Muscle of leg (tissue), 16 donors: ENCODE results near the gene FOXP4. TPM values are rescaled to one million over a fixed set of nuclear protein-coding genes. Genes with fewer than 3 reads are reported as not detected.

Experiments
- DNase-seq: peaks from one replicate; pipeline ENCODE4 v3.0.0; 2013
- H3K27ac ChIP-seq: one replicate; pipeline ENCODE4 v1.5.1; 2013; ENCODE audit warnings: mild to moderate bottlenecking, low read length, control low read depth
- H3K27me3 ChIP-seq: one replicate; pipeline ENCODE4 v1.6.1; 2013; ENCODE audit warnings: low read length; ENCODE audit not compliant: control insufficient read depth, insufficient read depth
- H3K36me3 ChIP-seq: one replicate; pipeline ENCODE4 v1.6.1; 2013; ENCODE audit warnings: low read length; ENCODE audit not compliant: control insufficient read depth, insufficient read depth
- H3K4me1 ChIP-seq: one replicate; pipeline ENCODE4 v1.6.1; 2013; ENCODE audit warnings: low read length; ENCODE audit not compliant: control insufficient read depth, insufficient read depth
- H3K4me3 ChIP-seq: one replicate; pipeline ENCODE4 v1.5.1; 2013; ENCODE audit warnings: low read length, control low read depth
- H3K9me3 ChIP-seq: replicated peaks from 2 replicates; pipeline ENCODE4 v1.6.1; 2013; ENCODE audit warnings: low read depth, low read length; ENCODE audit not compliant: control insufficient read depth
- WGBS: methylation state at CpG from one replicate; pipeline ENCODE4 v1.1.5; 2013; ENCODE audit warnings: missing lambda C conversion rate; ENCODE audit not compliant: insufficient coverage; 5-methylcytosine and 5-hydroxymethylcytosine counted together
- long read RNA-seq, 11 donors: transcript quantifications; one replicate each; lab custom pipeline, GENCODE V29; 2026
- polyA plus RNA-seq, 8 donors: library from polyadenylated mRNA; unstranded; fragments of 120-200 nt; gene quantifications; one replicate each; pipeline versions ENCODE4 v1.2.1 to v1.2.3, GENCODE V29; 2013; ENCODE audit warnings: inconsistent platforms in 1 of 8, low replicate concordance in 1 of 8; ENCODE audit not compliant: insufficient read length in 8 of 8, insufficient read depth in 1 of 8
- total RNA-seq: library from RNA; stranded (reverse); fragments of 120-200 nt; gene quantifications from one replicate; pipeline ENCODE4 v1.2.4, GENCODE V29; 2013

FOXP4 gene
- 3.0 TPM for total RNA-seq
- 10 to 100 TPM; 11.3 to 25.7 (median 14.7) TPM for polyA plus RNA-seq
- long read RNA-seq, donor 1, partial matches to known transcripts, result 0 of 2 reads
- long read RNA-seq, donor 1, other reads (novel, unspliced or antisense), result 0 of 2 reads
- long read RNA-seq, donor 2, result 0 reads
- long read RNA-seq, donor 3, result 0 reads
- long read RNA-seq, donor 4, full-length matches to known transcripts, result 1 of 1 reads
- long read RNA-seq, donor 4, partial matches to known transcripts, result 0 of 1 reads
- long read RNA-seq, donor 4, other reads (novel, unspliced or antisense), result 0 of 1 reads
- long read RNA-seq, donor 5, partial matches to known transcripts, result 0 of 1 reads
- long read RNA-seq, donor 5, other reads (novel, unspliced or antisense), result 0 of 1 reads
- long read RNA-seq, donor 6, full-length matches to known transcripts, result 4 of 4 reads
- long read RNA-seq, donor 6, partial matches to known transcripts, result 0 of 4 reads
- long read RNA-seq, donor 6, other reads (novel, unspliced or antisense), result 0 of 4 reads
- long read RNA-seq, donor 7, result 0 reads
- long read RNA-seq, donor 8, partial matches to known transcripts, result 13 of 13 reads
- long read RNA-seq, donor 8, other reads (novel, unspliced or antisense), result 0 of 13 reads
- long read RNA-seq, donor 9, result 0 reads
- long read RNA-seq, donor 10, result 0 reads
- long read RNA-seq, donor 11, result 0 reads

DNA sequence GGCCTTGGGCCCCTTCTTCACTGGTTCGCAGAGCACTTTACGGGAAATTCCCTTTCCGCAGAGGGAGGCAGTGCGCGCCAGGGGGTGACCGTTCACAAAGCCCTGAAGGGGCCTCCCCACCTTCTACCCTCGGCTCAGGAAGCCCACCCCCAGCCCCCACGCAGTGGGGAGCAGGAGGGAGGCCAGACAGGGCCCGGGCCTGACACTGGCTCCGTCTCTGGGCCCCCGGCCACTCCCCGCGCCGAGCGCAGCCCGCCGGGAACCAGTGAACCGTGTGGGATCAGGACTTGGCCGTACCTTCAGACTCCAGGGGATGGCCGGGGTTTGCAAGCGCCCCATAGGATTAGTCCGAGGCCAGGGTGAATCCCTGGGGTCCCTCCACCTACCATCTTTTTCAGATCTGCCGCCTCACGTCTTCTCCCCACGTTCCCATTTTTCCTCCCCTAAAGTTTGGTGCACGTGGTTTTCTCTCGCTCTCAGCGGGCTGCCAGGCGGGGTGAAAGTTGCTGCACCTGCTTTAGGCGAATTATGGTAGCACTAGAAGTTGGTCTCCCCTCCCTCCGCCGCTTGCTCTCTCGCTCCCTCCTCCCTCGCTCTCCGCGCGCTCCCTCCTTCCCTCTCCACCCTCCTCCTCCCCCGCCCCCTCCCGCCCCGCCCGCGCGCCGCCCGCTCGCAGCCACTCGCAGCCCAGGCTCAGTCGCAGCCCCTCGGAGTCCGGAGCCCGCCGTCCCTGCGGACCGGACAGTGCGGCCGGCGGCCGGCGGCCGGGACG lies at the start of gene FOXP4:
Gene FOXP4 (plus strand): TSS at position 679 of the 772 bp plus-strand sequence. CDS start 19,380 bp downstream, outside the sequence.
- Histone ChIP-seq H3K36me3 (no peaks in the 10 kb centered on the region), H3K27ac (peak within 1 kb of the TSS; percentile 47), H3K9me3 (no peaks in the 10 kb centered on the region), H3K4me1 (peaks cover 29% of the 10 kb centered on the region), H3K27me3 (peaks cover 55% of the 10 kb centered on the region), H3K4me3 (peak within 1 kb of the TSS; percentile 62)
- under 1% methylated on average over 47 of the region's 61 CpGs for WGBS
- DNase-seq, result peak; percentile 97

DNA sequence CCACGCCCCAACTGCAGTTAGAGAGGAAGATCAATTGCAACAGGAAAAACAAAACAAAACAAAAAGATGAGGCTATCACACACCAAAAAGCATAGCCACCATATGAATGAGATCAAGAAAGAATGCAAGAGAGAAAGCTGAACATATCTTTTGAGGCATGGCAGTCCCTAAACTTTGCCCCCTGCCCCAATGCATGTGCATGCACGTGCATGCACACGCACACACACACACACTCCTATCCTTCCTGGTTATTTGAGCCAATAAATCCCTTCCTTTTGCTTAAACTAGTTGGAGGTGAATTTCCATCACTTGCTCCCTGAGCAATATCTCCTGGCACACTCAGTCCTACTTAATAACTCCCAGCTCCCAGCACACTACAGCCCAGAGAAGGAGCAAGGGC lies 48.6 kb upstream of the FOXP4 start:
- H3K4me1 ChIP-seq, result peaks cover 8% of the 10 kb centered on the region
- peaks cover 52% of the 10 kb centered on the region for H3K27me3 ChIP-seq
- no peak overlapping the region for H3K4me3 ChIP-seq
- no peak for DNase-seq
- H3K27ac ChIP-seq, result no peak overlapping the region
- no peaks in the 10 kb centered on the region for H3K9me3 ChIP-seq
- no CpG with 5 or more reads among the region's 3 CpGs for WGBS
- H3K36me3 ChIP-seq, result no peaks in the 10 kb centered on the region

DNA sequence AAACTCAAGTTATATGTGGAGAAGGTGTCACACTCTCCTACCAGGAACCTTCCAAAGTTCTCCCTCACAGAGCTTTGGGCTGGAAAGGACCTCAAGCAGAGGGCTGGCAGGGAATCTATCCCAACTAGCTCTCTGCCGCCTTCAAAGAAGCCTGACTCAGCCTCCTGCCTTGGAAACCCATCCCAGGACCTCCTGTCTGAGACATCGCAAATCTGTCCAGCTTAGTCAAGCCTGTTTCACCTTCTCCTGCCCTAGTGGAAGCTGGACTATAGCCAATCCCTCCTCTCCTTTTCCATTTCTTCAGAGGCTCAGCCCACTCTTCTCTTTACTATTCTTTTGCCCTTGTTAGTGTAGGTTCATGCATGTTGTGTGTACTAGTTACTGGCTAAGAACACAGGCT lies 48.2 kb upstream of the FOXP4 start:
- DNase-seq, result peak; percentile 34
- no peak overlapping the region for H3K27ac ChIP-seq
- no peaks in the 10 kb centered on the region for H3K9me3 ChIP-seq
- no peak overlapping the region for H3K4me3 ChIP-seq
- peaks cover 12% of the 10 kb centered on the region for H3K4me1 ChIP-seq
- 35% methylated on average over 2 of the region's 2 CpGs for WGBS
- H3K36me3 ChIP-seq, result no peaks in the 10 kb centered on the region
- H3K27me3 ChIP-seq, result peaks cover 52% of the 10 kb centered on the region

DNA sequence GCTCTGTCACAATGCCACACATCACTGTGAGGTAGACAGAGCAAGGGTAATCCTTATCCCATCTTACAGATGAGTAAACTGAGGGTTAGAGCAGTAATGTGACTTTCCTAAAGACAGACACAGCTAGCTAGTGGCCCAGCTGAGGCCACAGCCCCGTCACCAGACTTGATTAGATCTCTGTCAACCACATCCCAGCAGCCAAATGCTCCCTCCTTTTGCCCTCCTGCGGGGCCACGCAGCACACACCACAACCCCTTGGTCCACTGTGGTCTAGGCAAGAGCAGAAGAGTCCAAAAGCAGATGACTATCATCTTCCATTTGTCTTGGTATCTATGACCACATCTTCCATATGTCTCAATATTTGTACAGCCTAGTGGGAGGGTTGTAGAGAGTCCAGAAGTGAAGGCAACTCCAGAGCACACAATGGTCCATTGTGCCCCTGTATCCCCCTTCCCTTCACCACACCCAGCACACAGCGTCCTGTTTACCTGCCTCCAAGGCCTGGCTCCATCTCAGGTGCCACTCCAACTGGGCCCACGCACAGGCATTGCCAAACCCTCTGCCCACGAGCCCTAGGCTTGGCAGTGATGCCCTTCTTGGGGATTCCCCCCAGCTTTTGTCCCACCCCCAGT lies 47.1 kb upstream of the FOXP4 start:
- WGBS, result 93% methylated on average over 6 of the region's 6 CpGs
- Histone ChIP-seq H3K27ac (no peak overlapping the region), H3K4me3 (no peak overlapping the region), H3K4me1 (peaks cover 20% of the 10 kb centered on the region), H3K27me3 (peaks cover 50% of the 10 kb centered on the region), H3K36me3 (no peaks in the 10 kb centered on the region), H3K9me3 (no peaks in the 10 kb centered on the region)
- DNase-seq, result no peak

DNA sequence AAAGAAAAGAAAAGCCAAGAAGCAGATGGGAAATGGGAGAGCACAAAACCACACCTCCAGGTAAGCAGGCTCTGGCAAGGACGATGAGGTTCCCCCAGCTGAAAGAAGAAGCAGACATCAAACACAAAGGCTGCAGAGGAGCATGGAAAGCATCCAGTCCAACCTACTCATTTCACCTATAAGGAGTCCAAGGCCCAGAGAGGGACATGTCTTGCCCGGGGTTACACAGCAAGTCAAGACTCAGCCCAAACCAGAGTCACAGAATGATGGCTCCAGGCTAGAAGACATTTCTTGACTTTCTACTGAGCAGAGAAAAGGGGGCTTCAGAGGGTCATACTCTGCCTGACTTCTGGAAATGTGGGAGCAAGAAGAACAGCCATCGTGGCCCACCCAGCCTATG lies 45.6 kb upstream of the FOXP4 start:
- H3K36me3 ChIP-seq, result no peaks in the 10 kb centered on the region
- no peak overlapping the region for H3K4me3 ChIP-seq
- H3K27me3 ChIP-seq, result peaks cover 52% of the 10 kb centered on the region
- peaks cover 29% of the 10 kb centered on the region for H3K4me1 ChIP-seq
- H3K9me3 ChIP-seq, result no peaks in the 10 kb centered on the region
- DNase-seq, result no peak
- 50% methylated on average over 2 of the region's 3 CpGs for WGBS
- H3K27ac ChIP-seq, result no peak overlapping the region

- WGBS, result 9% methylated on average over 3 of the region's 5 CpGs
- H3K4me3 ChIP-seq, result no peak overlapping the region
- DNase-seq, result peak; percentile 62
- no peaks in the 10 kb centered on the region for H3K9me3 ChIP-seq
- peaks cover 57% of the 10 kb centered on the region for H3K27me3 ChIP-seq
- peak overlapping the region; percentile 54 for H3K27ac ChIP-seq
- H3K36me3 ChIP-seq, result no peaks in the 10 kb centered on the region
- peaks cover 33% of the 10 kb centered on the region for H3K4me1 ChIP-seq
Measured at GRCh38 chr6:41502566-41502916, 43.6 kb upstream of the FOXP4 start.

GRCh38 chr6:41502917-41503671 lies 43.1 kb upstream of the FOXP4 start:
- peak overlapping the region; percentile 54 for H3K27ac ChIP-seq
- no peaks in the 10 kb centered on the region for H3K36me3 ChIP-seq
- H3K4me1 ChIP-seq, result peaks cover 33% of the 10 kb centered on the region
- WGBS, result 9% methylated on average over 10 of the region's 27 CpGs
- H3K4me3 ChIP-seq, result no peak overlapping the region
- DNase-seq, result peak; percentile 85
- no peaks in the 10 kb centered on the region for H3K9me3 ChIP-seq
- H3K27me3 ChIP-seq, result peaks cover 57% of the 10 kb centered on the region

- H3K36me3 ChIP-seq, result no peaks in the 10 kb centered on the region
- H3K4me3 ChIP-seq, result peak overlapping the region; percentile 24
- peak; percentile 73 for DNase-seq
- peak overlapping the region; percentile 70 for H3K27ac ChIP-seq
- 2% methylated on average over 43 of the region's 52 CpGs for WGBS
- peaks cover 33% of the 10 kb centered on the region for H3K4me1 ChIP-seq
- H3K9me3 ChIP-seq, result no peaks in the 10 kb centered on the region
- H3K27me3 ChIP-seq, result peaks cover 63% of the 10 kb centered on the region
Measured at GRCh38 chr6:41503827-41504465, 42.2 kb upstream of the FOXP4 start.
